ENCODE results near the gene PIP4K2A. TPM values are rescaled to one million over a fixed set of nuclear protein-coding genes. Genes with fewer than 3 reads are reported as not detected.

PIP4K2A gene
- total and polyA plus RNA-seq, 2 of the 13 experiments (the other 11 are each of a cell fraction or from before 2014, with no cell fraction given) = 9.1 to 22.6 TPM

- CTCF ChIA-PET (ENCODE audit: low intra/inter-chr PET ratio, low total read pairs) = no interaction called here
- intact Hi-C loops (cut with micrococcal nuclease; ENCODE audit: unreplicated experiment) = loop anchor here (10.0 kb wide), 1 partner anchor 313 kb away; no protein-coding TSS in a partner anchor
- Histone ChIP-seq H2AFZ (ENCODE audit: low read length) (no peak overlapping the region), H3K4me3 (replicated peaks in 1 of 3; ENCODE audit: insufficient read depth in 1 of 3, low read depth in 2 of 3, low read length in 3 of 3) (no peak overlapping the region), H3K27me3 (ENCODE audit: control insufficient read depth in 1 of 2, insufficient read depth in 2 of 2, low read length in 2 of 2) (no peaks in the 10 kb centered on the region), H3K9me3 (ENCODE audit: low read length) (no peaks in the 10 kb centered on the region), H3K4me1 (ENCODE audit: insufficient read depth, low read length) (peaks cover 21% of the 10 kb centered on the region), H3K4me2 (ENCODE audit: low read depth, low read length) (no peak overlapping the region), H3K36me3 (replicated peaks in 1 of 2; ENCODE audit: control insufficient read depth in 1 of 2, insufficient read depth in 2 of 2, low read length in 2 of 2) (peaks cover 11 to 37% of the 10 kb centered on the region in 2 experiments; a peak in 4 of 5 replicates), H4K20me1 (ENCODE audit: insufficient read depth, low read length) (no peaks in the 10 kb centered on the region), H3K27ac (ENCODE audit: extremely low read length, insufficient read depth, low read length) (no peak overlapping the region), H3K9ac (ENCODE audit: insufficient read depth, low read depth, low read length) (no peak overlapping the region), H3K79me2 (ENCODE audit: insufficient read depth, low read length) (no peaks in the 10 kb centered on the region)
- no peak for DNase-seq (ENCODE audit: low spot score)
- ATAC-seq = no peak
- 100% methylated on average over 2 of the region's 6 CpGs for WGBS (ENCODE audit: low lambda C conversion rate)
- no TSS peak for BruUV-seq (replicated peaks)
- no peak for FAIRE-seq
- in situ Hi-C loops (cut with HindIII; ENCODE audit: extremely low pct_ligation_motif_present, low pct_unique_long_range_greater_than_20kb) = no loop called here
- POLR2A ChIA-PET = no interaction called here
- TF ChIP-seq GFI1 (CRISPR knock-in tag; IDR thresholded peaks at IDR 0.05; ENCODE audit: borderline replicate concordance) = no peak
- no peak for TF ChIP-seq TAF1 (CRISPR knock-in tag; IDR thresholded peaks at IDR 0.05)
- TF ChIP-seq PHF5A (CRISPR knock-in tag; IDR thresholded peaks at IDR 0.05; ENCODE audit: low read depth, unreplicated experiment) = no peak
- no peak for TF ChIP-seq RORA (CRISPR knock-in tag; IDR thresholded peaks at IDR 0.05)
- TF ChIP-seq MTF1 (CRISPR knock-in tag; IDR thresholded peaks at IDR 0.05) = no peak
- TF ChIP-seq ZNF362 (CRISPR knock-in tag; IDR thresholded peaks at IDR 0.05; ENCODE audit: borderline replicate concordance) = no peak
- no peak for TF ChIP-seq TBX3 (IDR thresholded peaks at IDR 0.05; ENCODE audit: borderline replicate concordance)
- TF ChIP-seq ZNF260 (CRISPR knock-in tag; IDR thresholded peaks at IDR 0.05; ENCODE audit: borderline replicate concordance, low read depth) = no peak
- no peak for TF ChIP-seq AGO1 (IDR thresholded peaks at IDR 0.05; ENCODE audit: low read depth, low read length, poor library complexity, severe bottlenecking)
- no peak for TF ChIP-seq SALL1 (CRISPR knock-in tag; IDR thresholded peaks at IDR 0.05)
- TF ChIP-seq HNRNPH1 (optimal IDR thresholded peaks at IDR 0.05; ENCODE audit: low read depth, low read length) = no peak
- TF ChIP-seq ZNF468 (CRISPR knock-in tag; IDR thresholded peaks at IDR 0.05) = no peak
- TF ChIP-seq NFATC3 (CRISPR knock-in tag; IDR thresholded peaks at IDR 0.05) = no peak
- TF ChIP-seq EHMT2 (IDR thresholded peaks at IDR 0.05; ENCODE audit: borderline replicate concordance, low read depth, low read length) = no peak
- no peak for TF ChIP-seq CTCF (CRISPR knock-in tag; IDR thresholded peaks at IDR 0.05)
- TF ChIP-seq FUBP1 (CRISPR knock-in tag; IDR thresholded peaks at IDR 0.05; ENCODE audit: borderline replicate concordance) = no peak
Observed at GRCh38 chr10:22537810-22538209, 176.6 kb downstream of the PIP4K2A start.
